AG20443 (cell line): ENCODE measurements around the gene N4BP2L2.

Experiments
- DNase-seq: peaks from one replicate; pipeline ENCODE4 v3.0.0; 2012; ENCODE audit warnings: low spot score, mixed read lengths

Gene N4BP2L2

DNA sequence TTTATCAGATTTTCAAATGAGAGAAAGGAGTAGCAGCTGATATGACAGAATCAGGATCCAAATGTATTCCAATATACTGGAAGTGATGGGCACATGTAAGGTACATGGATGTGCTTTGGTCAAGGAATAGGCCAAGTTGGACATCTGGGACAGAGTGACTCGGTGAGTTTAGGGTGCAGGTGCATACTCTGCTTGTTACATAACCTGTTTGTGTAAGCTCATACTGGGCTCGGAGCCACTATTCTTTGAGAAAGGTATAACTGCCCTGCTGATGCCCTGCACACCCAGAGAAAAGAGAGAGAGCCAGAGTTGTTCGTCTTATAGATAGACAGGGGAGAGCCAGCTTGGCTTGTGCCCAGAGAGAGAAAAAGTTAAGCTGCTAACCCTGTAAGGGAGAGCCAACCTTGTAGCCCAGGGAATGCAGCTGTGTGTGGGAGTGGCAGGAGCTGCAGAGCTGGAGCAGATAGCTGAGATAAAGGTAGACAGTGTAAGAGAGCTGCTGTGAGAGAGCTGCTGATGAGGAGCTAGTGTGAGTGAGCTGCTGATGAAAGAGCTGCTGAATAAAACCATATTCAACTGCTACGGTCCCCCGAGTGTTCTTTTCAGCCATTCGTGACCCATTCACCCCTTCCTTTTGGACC lies 70.0 kb downstream of the N4BP2L2 start:
- no peak for DNase-seq

- DNase-seq: no peak
Measured at GRCh38 chr13:32456591-32456990, 82.0 kb downstream of the N4BP2L2 start.

GRCh38 chr13:32455594-32455903 lies 83.0 kb downstream of the N4BP2L2 start:
- no peak for DNase-seq

DNA sequence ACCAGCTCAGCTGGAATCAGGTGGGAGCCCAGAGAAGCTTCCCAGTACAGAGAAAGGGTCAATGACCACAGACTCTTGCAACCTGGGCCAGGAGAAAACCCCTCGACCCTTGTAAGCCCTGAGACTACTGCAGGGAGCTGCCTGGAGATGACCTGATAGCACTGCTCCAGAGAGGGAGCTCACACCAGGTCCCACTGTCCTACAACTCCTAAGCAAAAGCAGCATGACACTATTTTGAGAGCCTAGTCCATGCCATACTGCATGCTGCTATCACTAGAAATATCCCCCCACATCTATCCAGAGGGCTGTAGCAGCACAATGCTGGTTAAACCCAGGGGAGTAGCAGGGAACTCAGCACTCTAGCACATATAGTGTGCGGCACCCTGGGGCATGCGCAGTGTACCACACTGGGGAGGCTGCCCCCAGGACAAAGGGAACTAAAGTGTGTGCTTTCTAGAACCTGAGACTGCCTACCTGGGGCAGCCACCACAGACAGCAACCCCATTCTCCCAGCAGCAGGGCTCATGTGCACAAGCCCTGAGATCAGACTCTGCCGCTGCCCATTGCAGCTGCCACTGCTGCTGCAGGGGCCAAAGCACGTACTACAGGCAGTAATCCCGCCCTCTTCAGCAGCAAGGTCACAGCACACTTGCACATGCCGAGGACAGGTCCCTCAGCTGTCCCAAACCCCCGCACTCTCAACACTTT lies 83.6 kb downstream of the N4BP2L2 start:
- no peak for DNase-seq

DNA sequence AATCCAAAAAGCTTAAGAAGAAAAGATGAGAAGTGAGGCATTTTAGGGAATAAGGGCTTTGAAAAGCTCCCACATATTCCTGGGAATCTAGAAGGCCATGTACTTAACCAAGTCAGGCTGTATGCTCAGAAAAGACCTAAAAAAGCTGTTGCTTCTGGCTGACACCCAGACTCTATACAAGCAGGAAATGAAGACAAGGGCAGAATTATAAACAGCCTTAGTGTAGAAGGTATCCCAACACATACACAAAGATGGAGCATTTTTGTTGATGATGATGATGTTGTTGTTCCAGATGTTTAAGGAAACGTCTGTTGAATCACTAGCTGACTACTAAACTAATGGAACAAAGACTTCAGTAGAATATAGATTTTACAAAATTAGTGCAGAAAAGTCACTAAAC lies 84.6 kb downstream of the N4BP2L2 start:
- no peak for DNase-seq

GRCh38 chr13:32448972-32449371 lies 89.6 kb downstream of the N4BP2L2 start:
- DNase-seq: no peak

- no peak for DNase-seq
Measured at GRCh38 chr13:32447894-32448623, 90.5 kb downstream of the N4BP2L2 start.

DNA sequence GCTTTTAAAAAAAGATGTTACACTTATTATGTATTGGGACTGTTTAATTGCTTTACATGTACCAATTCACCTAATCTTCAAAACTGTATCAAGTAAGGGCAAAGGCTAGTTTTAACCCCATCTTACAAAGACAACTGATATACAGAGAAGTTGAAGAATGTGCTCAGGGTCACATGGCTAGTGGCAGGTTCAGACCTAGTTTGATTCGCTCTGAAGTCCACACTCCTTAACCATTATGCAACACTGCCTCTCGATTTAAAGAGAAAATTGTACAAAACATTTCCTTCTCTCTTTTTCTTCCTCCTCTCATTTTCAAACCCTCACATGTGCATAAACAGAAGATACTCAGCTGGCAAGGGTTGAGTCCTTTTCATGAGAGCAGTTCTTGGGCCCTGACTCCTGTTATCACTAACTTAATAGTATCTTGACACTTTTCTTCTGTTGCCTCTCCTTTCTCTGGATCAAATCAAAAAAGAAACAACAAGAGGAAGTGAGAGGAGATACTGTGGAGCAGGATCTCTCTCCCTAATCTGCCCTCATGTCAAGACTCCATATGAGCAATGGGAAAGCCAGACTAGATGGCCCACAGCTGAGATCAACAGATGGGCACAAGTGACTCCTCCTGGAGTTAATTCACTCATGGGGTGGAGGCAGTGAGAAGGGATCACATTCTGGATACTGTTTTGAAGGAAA lies 91.7 kb downstream of the N4BP2L2 start:
- DNase-seq: no peak

DNA sequence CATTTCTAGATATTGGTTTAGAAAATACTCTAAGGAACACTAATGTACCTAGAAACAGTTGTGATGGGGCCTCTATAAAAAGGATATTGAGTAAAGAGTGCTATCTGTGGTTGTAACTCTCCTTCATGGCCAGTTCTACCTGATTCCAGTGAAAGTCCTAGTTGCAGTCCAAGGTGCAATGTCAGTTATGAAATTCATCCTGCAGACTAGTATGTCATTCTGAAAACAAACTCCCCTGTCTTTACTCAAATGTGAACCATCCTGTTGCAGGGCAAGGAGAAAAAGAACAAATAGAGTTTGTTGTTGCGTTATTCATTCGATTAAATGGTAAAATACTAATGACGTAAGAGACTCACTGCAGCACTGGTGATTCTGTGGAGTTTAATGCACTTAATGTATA lies 92.4 kb downstream of the N4BP2L2 start:
- DNase-seq: no peak

GRCh38 chr13:32445461-32445860 lies 93.1 kb downstream of the N4BP2L2 start:
- DNase-seq: no peak

DNA sequence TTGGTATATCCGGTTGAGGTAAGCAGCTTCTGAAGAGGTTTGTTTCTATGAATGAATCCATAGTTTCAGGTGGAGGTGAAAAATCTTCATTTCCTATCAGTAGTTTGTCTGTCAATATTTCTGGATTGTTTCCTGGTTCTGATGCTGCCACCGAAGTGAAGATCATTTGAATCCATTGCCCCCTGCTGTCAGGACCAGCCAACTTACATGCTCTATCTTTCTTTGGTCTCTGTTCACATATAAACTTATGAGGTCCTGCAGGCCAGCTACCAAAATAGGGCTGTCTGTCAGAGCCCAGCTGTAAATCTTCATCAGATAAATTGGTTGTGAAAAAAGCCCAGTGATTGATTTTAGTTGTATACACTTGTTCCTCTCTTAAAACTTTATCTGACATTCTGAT lies 95.5 kb downstream of the N4BP2L2 start:
- peak; percentile 28 for DNase-seq

GRCh38 chr13:32438871-32439270 lies 99.7 kb downstream of the N4BP2L2 start:
- DNase-seq: no peak

DNA sequence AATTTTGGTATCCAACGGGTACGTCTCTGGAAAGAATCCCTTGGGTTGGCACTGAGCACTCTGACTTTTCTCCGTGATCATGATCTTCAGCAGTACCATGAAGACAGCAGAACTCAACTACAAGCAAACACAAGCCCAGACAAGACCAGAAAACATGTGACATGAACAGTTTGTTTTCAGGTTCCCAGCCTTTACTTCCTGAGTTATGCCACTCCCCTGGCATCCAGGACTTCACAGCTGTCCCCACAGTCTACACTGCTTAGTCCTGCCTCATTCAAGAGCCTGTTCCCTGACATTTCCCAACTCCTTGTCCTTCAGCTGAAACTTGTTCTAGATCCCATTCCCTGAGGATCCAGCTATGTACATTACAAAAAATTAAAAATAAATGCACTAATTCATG lies 105.7 kb downstream of the N4BP2L2 start:
- DNase-seq: no peak

- DNase-seq: no peak
Measured at GRCh38 chr13:32431361-32431760, 107.2 kb downstream of the N4BP2L2 start.

- DNase-seq: no peak
Measured at GRCh38 chr13:32430018-32430747, 108.4 kb downstream of the N4BP2L2 start.

GRCh38 chr13:32429433-32429909 lies 109.1 kb downstream of the N4BP2L2 start:
- no peak for DNase-seq

DNA sequence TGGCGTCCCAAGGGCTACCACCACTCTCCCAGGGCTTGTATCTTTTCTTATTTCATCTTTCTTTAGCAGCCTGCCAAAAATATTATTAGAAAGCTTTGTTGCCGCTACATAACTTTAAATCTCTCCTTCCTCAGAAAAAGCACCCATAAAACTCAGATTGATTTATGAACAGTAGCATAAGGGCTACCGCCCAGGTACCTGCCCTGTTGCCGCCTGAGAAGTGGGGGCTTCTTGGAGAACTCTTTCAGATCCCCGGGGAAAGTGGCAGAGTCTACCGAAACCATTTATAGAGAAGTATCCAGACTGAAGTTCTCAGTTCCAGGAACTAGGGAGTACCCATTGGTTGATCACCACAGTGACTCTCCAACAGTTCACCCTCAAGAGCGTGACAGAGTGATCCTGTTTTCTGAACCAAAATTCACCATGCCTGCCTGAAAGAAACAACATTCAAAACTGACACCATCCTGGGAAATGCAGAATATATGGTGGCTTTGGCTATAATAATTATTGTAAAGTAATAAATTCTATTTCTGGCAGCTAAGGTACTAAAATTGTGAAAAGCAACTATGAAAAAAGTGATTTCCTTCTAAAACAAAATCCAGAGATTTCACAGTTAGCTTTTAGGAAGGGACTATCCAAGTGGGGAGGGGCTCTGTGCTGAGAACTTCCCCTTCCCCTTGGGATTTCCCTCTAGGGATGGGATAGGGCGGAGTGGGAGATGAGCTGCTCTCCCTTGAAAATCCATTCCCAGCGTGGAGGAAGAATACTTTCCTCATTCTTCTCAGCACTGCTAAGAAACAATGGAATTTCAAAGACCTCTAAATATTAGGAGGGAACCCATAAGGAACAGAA lies 109.8 kb downstream of the N4BP2L2 start:
- DNase-seq: no peak

- DNase-seq: peak; percentile 80
Measured at GRCh38 chr13:32427852-32428580, 110.6 kb downstream of the N4BP2L2 start, which contains the start of gene N4BP2L1. Gene N4BP2L1 (minus strand): TSS chr13:32428130. CDS start chr13:32428082, 48 bp downstream.

DNA sequence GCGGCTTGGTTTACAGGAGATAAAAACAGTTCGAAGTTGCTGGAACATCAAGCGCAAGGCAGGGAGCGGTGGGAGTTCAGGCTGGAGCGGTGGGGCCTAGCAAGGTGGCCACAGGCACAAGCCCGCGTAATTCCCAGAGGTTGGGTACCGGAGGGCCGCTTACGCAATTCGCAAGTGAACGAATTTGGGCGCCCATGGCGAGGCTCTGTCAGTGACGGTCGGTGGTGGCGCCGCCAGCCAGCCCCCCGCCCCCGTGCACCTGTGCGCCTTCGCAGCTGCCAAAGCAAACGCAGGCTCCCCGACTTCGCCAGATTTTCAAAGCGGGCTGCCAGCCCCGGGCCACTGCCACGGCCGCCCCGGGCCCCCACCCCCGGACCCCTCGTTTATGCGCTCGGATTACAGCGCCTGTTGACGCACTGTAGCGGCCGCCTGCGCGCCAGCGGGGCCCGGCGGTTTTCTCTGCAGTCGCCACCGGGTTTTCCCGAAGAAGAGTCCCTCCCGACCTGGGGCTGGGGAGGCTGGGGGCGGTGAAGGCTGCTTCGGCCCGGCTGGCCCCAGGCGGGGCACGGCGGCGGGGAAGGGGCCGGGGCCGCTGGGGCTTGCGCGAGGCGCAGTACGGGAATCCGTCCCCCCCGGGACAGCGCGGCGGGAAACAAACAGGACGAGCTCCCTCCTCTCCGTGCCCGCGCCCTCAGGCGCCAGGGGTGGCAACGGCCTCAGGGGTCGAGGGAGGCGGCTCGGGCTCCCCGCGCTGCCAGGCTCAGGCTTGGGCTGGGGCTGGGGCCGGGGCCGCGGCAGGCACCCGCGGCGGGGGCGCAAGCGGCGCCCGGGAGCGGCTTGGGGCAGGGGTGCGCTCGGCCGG lies 111.4 kb downstream of the N4BP2L2 start:
- peak; percentile 66 for DNase-seq
